GM12865 (cell line): Measurements from ENCODE around the gene SCNN1B.

Experiments used
- DNase-seq: peaks from one replicate; pipeline ENCODE4 v3.0.0; 2010; ENCODE audit warnings: low read depth
- H3K4me3 ChIP-seq: 2 replicates; pipeline ENCODE4 v1.5.1; 2011; ENCODE audit warnings: mild to moderate bottlenecking, low read depth, low read length, control low read depth
- CTCF ChIP-seq: IDR thresholded peaks from 2 replicates; pipeline ENCODE4 v1.5.1; 2011; ENCODE audit warnings: low read length, control low read depth, low read depth, inconsistent platforms; ENCODE audit not compliant: insufficient read depth; ENCODE audit errors: missing control alignments

The SCNN1B gene

GRCh38 chr16:23319861-23320615 lies 17.9 kb downstream of the SCNN1B start:
- H3K4me3 ChIP-seq = no peak overlapping the region
- DNase-seq = no peak
- TF ChIP-seq CTCF = no peak

- TF ChIP-seq CTCF = no peak
Measured at GRCh38 chr16:23320693-23321092, 18.6 kb downstream of the SCNN1B start.

GRCh38 chr16:23321206-23321875 lies 19.2 kb downstream of the SCNN1B start:
- no peak overlapping the region for H3K4me3 ChIP-seq
- TF ChIP-seq CTCF = no peak
- DNase-seq = no peak

More at GRCh38 chr16:23320693-23321092, 18.6 kb downstream of the SCNN1B start:
- DNase-seq = no peak
- no peak overlapping the region for H3K4me3 ChIP-seq

- TF ChIP-seq CTCF = no peak
- peak; percentile 71 for DNase-seq
- no peak overlapping the region for H3K4me3 ChIP-seq
Measured at GRCh38 chr16:23323224-23324030, 21.3 kb downstream of the SCNN1B start.

GRCh38 chr16:23324727-23325126 lies 22.6 kb downstream of the SCNN1B start:
- TF ChIP-seq CTCF = no peak
- no peak overlapping the region for H3K4me3 ChIP-seq
- DNase-seq = no peak

GRCh38 chr16:23327836-23328235 lies 25.7 kb downstream of the SCNN1B start:
- TF ChIP-seq CTCF = no peak
- no peak for DNase-seq
- no peak overlapping the region for H3K4me3 ChIP-seq
